K562 (cell line): ENCODE results near the gene CABP4. TPM values are rescaled to one million over a fixed set of nuclear protein-coding genes. Genes with fewer than 3 reads are reported as not detected.

ENCODE experiments used
- BHLHE40 ChIP-seq: IDR thresholded peaks from 2 replicates; pipeline ENCODE4 v1.6.1; 2011; ENCODE audit warnings: low read length, improper control_type of control experiment
- BMI1 ChIP-seq: fragments of 150-350 bp; IDR thresholded peaks from 2 replicates; pipeline ENCODE4 v1.6.1; 2014; ENCODE audit warnings: low read length
- DPF2 ChIP-seq: fragments of 450-650 bp; IDR thresholded peaks from 2 replicates; pipeline ENCODE4 v1.6.1; 2016
- ETS2 ChIP-seq: IDR thresholded peaks from 2 replicates; pipeline ENCODE4 v1.6.1; 2016; ENCODE audit warnings: borderline replicate concordance, missing genetic modification characterization, mild to moderate bottlenecking, moderate library complexity, missing compliant biosample characterization; ENCODE audit not compliant: poor library complexity, severe bottlenecking
- FOXK2 ChIP-seq, 2 experiments: fragments of 450-650 bp; IDR thresholded peaks in 1 of 2; conservative IDR thresholded peaks in 1 of 2; 2 replicates each; pipeline ENCODE4 v1.6.1; 2016; ENCODE audit warnings: low read depth in 2 of 2, mild to moderate bottlenecking in 1 of 2
- GABPB1 ChIP-seq: sonication (generic); formaldehyde crosslinking; IDR thresholded peaks from 2 replicates; pipeline ENCODE4 v1.8.0; 2022; ENCODE audit warnings: mild to moderate bottlenecking, missing genetic modification reagents
- HNRNPL ChIP-seq: fragments of 200-400 bp; formaldehyde crosslinking; IDR thresholded peaks from 2 replicates; pipeline ENCODE4 v1.6.1; 2017; ENCODE audit warnings: low read depth, mild to moderate bottlenecking, low read length
- HNRNPLL ChIP-seq: fragments of 200-400 bp; formaldehyde crosslinking; IDR thresholded peaks from 2 replicates; pipeline ENCODE4 v1.6.1; 2017; ENCODE audit warnings: low read length, low read depth, mild to moderate bottlenecking; ENCODE audit not compliant: poor library complexity, severe bottlenecking
- ILK ChIP-seq: fragments of 450-650 bp; IDR thresholded peaks from 2 replicates; pipeline ENCODE4 v1.6.1; 2016; ENCODE audit warnings: missing genetic modification characterization, low read depth, mild to moderate bottlenecking, missing compliant biosample characterization, moderate library complexity, borderline replicate concordance
- KHSRP ChIP-seq: fragments of 450-650 bp; IDR thresholded peaks from 2 replicates; pipeline ENCODE4 v1.6.1; 2017
- MYC ChIP-seq, 2 experiments: fragments of 250-450 bp in 1 of 2; sonication (Bioruptor Pico) in 1 of 2; IDR thresholded peaks; 2 replicates each; pipeline versions ENCODE4 v1.5.1 to v1.6.1; 2012 to 2021; ENCODE audit warnings: low read depth in 2 of 2, borderline replicate concordance in 1 of 2, improper control_type of control experiment in 1 of 2, low read length in 1 of 2, mild to moderate bottlenecking in 1 of 2, moderate library complexity in 1 of 2
- NR3C1 ChIP-seq: sonication (generic); formaldehyde crosslinking; IDR thresholded peaks from 2 replicates; pipeline ENCODE4 v1.8.1; 2022; ENCODE audit warnings: missing genetic modification reagents
- POLR2B ChIP-seq: fragments of 450-650 bp; IDR thresholded peaks from 2 replicates; pipeline ENCODE4 v1.6.1; 2018; ENCODE audit warnings: low read depth; ENCODE audit not compliant: partially characterized antibody
- PTRF ChIP-seq: fragments of 450-650 bp; IDR thresholded peaks from 2 replicates; pipeline ENCODE4 v1.6.1; 2016; ENCODE audit warnings: mild to moderate bottlenecking, missing genetic modification characterization, missing compliant biosample characterization
- RBM22 ChIP-seq: fragments of 200-400 bp; formaldehyde crosslinking; IDR thresholded peaks from 2 replicates; pipeline ENCODE4 v1.6.1; 2018; ENCODE audit warnings: low read length, low read depth; ENCODE audit not compliant: poor library complexity, severe bottlenecking
- ZZZ3 ChIP-seq: fragments of 450-650 bp; IDR thresholded peaks from 2 replicates; pipeline ENCODE4 v1.6.1; 2016; ENCODE audit warnings: antibody characterized with exemption, mild to moderate bottlenecking, moderate library complexity
- polyA plus RNA-seq, 8 experiments: library from polyadenylated mRNA; depleted of rRNA in 4 of 8; stranded (reverse) in 5 of 8; unstranded in 3 of 8; fragments of >200 nt; fragmentation: Nextera tagmentation in 2 of 8; fragmentation: Illumina TruSeq in 1 of 8; extraction: Ambion mirVana in 2 of 8; extraction: Trizol in 1 of 8; gene quantifications; 2 replicates each; pipeline versions ENCODE4 v1.2.1 to v1.2.3, GENCODE V29; 2011 to 2014; ENCODE audit warnings: inconsistent platforms in 1 of 8, missing spikeins in 1 of 8
- total RNA-seq, 7 experiments: library from RNA; depleted of rRNA in 6 of 7; stranded (reverse); fragments of >200 nt in 6 of 7; fragmentation: Illumina TruSeq in 2 of 7; extraction: Trizol in 2 of 7; gene quantifications; 2 replicates each; pipeline versions ENCODE4 v1.2.1 to v1.2.3, GENCODE V29; 2011 to 2021; ENCODE audit warnings: low replicate concordance in 1 of 7
- TF ChIP-seq, protein P1 (sequence below): fragments of 250-450 bp; sonication (Bioruptor Pico); IDR thresholded peaks from 2 replicates; pipeline ENCODE4 v1.9.0; 2021; ENCODE audit warnings: mild to moderate bottlenecking, inconsistent platforms
- TF ChIP-seq, protein P2 (sequence below): sonication (generic); formaldehyde crosslinking; IDR thresholded peaks from 2 replicates; pipeline ENCODE4 v1.8.0; 2022; ENCODE audit warnings: missing genetic modification reagents, mild to moderate bottlenecking, moderate library complexity, borderline replicate concordance
- TF ChIP-seq, protein P3 (sequence below): IDR thresholded peaks from 2 replicates; pipeline ENCODE4 v1.6.1; 2011; ENCODE audit not compliant: insufficient read length; ENCODE audit errors: extremely low read depth
- TF ChIP-seq, protein P4 (sequence below): IDR thresholded peaks from 3 replicates; pipeline ENCODE4 v1.6.1; 2011; ENCODE audit warnings: borderline replicate concordance, mild to moderate bottlenecking, moderate library complexity; ENCODE audit not compliant: insufficient read length; ENCODE audit errors: extremely low read depth

The CABP4 gene
- total and polyA plus RNA-seq, 9 of the 15 experiments (the other 6 are each of a cell fraction or from before 2014, with no cell fraction given): 0.11 TPM; not detected in 8

DNA sequence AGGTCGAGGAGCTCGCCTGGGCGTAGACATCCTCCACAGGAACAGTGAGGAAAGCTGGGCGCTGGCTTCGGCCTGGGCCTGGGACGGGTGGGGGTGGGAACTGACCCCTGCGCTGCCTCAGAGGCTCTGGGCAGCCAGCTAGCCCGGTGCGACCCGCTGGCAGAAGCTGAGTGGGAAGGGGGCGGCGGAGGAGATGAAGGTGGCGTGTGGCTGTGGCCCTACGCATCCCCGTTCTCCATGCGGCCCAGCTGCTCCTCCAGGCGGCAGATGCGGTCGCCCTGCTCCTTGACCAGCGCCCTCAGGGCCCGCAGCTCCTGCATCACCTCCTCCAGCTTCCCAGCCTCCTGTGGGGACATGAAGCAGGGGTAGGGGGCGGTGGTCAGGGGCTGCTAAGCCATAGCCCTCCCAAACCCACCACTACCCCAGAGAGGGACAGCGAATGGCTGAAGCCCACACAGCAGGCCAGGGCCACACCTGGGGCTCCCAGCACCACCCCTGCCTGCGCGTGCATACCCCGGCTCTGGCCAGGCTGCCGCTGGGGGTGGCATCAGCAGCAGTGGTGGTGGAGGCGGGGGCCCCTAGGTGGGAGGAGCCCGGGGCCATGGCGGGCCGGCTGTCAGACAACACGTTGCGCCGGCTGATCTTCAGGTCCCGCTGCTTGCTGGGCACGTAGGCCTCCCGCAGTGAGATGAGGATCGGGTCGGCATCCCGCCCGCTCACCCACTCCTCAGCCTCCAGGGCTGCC is 16.8 kb upstream of the CABP4 start (continued):
- TF ChIP-seq DPF2 (no peak), HNRNPLL (no peak), ZZZ3 (no peak), ILK (no peak), RBM22 (no peak), PTRF (no peak), ETS2 (tag) (no peak), BHLHE40 (no peak), GABPB1 (CRISPR knock-in tag) (no peak), FOXK2 (conservative IDR thresholded peaks at IDR 0.05 in 1 of 2, IDR thresholded peaks at IDR 0.05 in 1 of 2; ENCODE audit: low read depth in 2 of 2) (no peak), MYC (IDR thresholded peaks at IDR 0.05; ENCODE audit: low read depth, low read length) (no peak), MYC (CRISPR knock-in tag; IDR thresholded peaks at IDR 0.05; ENCODE audit: borderline replicate concordance, low read depth) (no peak), HNRNPL (peak; percentile 43; the same call in 1 of the 2 replicates), NR3C1 (no peak), BMI1 (no peak), POLR2B (peak; percentile 41), KHSRP (no peak)
- TF ChIP-seq, protein P1, sequence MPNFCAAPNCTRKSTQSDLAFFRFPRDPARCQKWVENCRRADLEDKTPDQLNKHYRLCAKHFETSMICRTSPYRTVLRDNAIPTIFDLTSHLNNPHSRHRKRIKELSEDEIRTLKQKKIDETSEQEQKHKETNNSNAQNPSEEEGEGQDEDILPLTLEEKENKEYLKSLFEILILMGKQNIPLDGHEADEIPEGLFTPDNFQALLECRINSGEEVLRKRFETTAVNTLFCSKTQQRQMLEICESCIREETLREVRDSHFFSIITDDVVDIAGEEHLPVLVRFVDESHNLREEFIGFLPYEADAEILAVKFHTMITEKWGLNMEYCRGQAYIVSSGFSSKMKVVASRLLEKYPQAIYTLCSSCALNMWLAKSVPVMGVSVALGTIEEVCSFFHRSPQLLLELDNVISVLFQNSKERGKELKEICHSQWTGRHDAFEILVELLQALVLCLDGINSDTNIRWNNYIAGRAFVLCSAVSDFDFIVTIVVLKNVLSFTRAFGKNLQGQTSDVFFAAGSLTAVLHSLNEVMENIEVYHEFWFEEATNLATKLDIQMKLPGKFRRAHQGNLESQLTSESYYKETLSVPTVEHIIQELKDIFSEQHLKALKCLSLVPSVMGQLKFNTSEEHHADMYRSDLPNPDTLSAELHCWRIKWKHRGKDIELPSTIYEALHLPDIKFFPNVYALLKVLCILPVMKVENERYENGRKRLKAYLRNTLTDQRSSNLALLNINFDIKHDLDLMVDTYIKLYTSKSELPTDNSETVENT (CRISPR knock-in tag): no peak
- TF ChIP-seq, protein P2, sequence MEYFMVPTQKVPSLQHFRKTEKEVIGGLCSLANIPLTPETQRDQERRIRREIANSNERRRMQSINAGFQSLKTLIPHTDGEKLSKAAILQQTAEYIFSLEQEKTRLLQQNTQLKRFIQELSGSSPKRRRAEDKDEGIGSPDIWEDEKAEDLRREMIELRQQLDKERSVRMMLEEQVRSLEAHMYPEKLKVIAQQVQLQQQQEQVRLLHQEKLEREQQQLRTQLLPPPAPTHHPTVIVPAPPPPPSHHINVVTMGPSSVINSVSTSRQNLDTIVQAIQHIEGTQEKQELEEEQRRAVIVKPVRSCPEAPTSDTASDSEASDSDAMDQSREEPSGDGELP: peak; percentile 24; the same call in 1 of the 2 replicates
- TF ChIP-seq, protein P3, sequence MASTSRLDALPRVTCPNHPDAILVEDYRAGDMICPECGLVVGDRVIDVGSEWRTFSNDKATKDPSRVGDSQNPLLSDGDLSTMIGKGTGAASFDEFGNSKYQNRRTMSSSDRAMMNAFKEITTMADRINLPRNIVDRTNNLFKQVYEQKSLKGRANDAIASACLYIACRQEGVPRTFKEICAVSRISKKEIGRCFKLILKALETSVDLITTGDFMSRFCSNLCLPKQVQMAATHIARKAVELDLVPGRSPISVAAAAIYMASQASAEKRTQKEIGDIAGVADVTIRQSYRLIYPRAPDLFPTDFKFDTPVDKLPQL: no peak
- TF ChIP-seq, protein P4, sequence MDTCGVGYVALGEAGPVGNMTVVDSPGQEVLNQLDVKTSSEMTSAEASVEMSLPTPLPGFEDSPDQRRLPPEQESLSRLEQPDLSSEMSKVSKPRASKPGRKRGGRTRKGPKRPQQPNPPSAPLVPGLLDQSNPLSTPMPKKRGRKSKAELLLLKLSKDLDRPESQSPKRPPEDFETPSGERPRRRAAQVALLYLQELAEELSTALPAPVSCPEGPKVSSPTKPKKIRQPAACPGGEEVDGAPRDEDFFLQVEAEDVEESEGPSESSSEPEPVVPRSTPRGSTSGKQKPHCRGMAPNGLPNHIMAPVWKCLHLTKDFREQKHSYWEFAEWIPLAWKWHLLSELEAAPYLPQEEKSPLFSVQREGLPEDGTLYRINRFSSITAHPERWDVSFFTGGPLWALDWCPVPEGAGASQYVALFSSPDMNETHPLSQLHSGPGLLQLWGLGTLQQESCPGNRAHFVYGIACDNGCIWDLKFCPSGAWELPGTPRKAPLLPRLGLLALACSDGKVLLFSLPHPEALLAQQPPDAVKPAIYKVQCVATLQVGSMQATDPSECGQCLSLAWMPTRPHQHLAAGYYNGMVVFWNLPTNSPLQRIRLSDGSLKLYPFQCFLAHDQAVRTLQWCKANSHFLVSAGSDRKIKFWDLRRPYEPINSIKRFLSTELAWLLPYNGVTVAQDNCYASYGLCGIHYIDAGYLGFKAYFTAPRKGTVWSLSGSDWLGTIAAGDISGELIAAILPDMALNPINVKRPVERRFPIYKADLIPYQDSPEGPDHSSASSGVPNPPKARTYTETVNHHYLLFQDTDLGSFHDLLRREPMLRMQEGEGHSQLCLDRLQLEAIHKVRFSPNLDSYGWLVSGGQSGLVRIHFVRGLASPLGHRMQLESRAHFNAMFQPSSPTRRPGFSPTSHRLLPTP: no peak
